Uterus (tissue), 4 donors: ENCODE results near the gene RGS6. TPM values are rescaled to one million over a fixed set of nuclear protein-coding genes. Genes with fewer than 3 reads are reported as not detected.

ENCODE experiments used
- DNase-seq, 2 donors: peaks; one replicate each; pipeline ENCODE4 v3.0.0-alpha.2; 2019 to 2020
- H3K27ac ChIP-seq, 2 donors: fragments of 200-600 bp; sonication (generic); 1 replicate in 1 of 2; 2 replicates in 1 of 2; pipeline ENCODE4 v1.5.1; 2016 to 2018
- H3K27me3 ChIP-seq, 2 donors: fragments of 200-600 bp; sonication (generic); one replicate each; pipeline ENCODE4 v1.5.1; 2018 to 2019; ENCODE audit warnings: control low read depth in 1 of 2
- H3K36me3 ChIP-seq, 2 donors: fragments of 200-600 bp; sonication (generic); one replicate each; pipeline ENCODE4 v1.5.1; 2019; ENCODE audit warnings: control low read depth in 1 of 2
- H3K4me1 ChIP-seq, 2 donors: fragments of 200-600 bp; sonication (generic); one replicate each; pipeline ENCODE4 v1.5.1; 2018 to 2019; ENCODE audit warnings: control low read depth in 1 of 2
- H3K4me3 ChIP-seq, 2 donors: fragments of 200-600 bp; sonication (generic); 1 replicate in 1 of 2; 2 replicates in 1 of 2; pipeline ENCODE4 v1.5.1; 2018 to 2019; ENCODE audit warnings: mild to moderate bottlenecking in 1 of 2
- H3K9me3 ChIP-seq, 2 donors: fragments of 200-600 bp; sonication (generic); one replicate each; pipeline ENCODE4 v1.5.1; 2019; ENCODE audit warnings: control low read depth in 1 of 2
- POLR2A ChIP-seq, 2 donors: fragments of 450-650 bp; IDR thresholded peaks; one replicate each; pipeline ENCODE4 v1.6.1; 2016; ENCODE audit warnings: antibody characterized with exemption in 2 of 2, mild to moderate bottlenecking in 1 of 2, moderate library complexity in 1 of 2
- intact Hi-C: fragments of 100-400 bp; cut with DNase I; formaldehyde crosslinking; loops from one replicate; pipeline ENCODE4 v1.15.1; 2023; ENCODE audit warnings: low total_unique reads
- total RNA-seq, 4 donors: library from RNA; depleted of rRNA in 3 of 4; stranded (reverse); fragments of >200 nt in 3 of 4; gene quantifications; one replicate each; pipeline versions ENCODE4 v1.1.0 to v1.2.4, GENCODE V29; 2014 to 2023
- TF ChIP-seq, protein P1 (sequence below), 4 experiments: fragments of 200-600 bp in 2 of 4; fragments of 450-650 bp in 2 of 4; sonication (generic) in 2 of 4; IDR thresholded peaks; one replicate each; pipeline ENCODE4 v1.5.1; 2016 to 2019; ENCODE audit warnings: antibody characterized with exemption in 4 of 4, mild to moderate bottlenecking in 2 of 4, moderate library complexity in 1 of 4
- donor health status: DM: yes; HTN: yes; CAD: no.

The RGS6 gene
- total RNA-seq, 4 donors from 2014 or later: 1.0 to 7.4 (median 6.2) TPM; not detected in 1

DNA sequence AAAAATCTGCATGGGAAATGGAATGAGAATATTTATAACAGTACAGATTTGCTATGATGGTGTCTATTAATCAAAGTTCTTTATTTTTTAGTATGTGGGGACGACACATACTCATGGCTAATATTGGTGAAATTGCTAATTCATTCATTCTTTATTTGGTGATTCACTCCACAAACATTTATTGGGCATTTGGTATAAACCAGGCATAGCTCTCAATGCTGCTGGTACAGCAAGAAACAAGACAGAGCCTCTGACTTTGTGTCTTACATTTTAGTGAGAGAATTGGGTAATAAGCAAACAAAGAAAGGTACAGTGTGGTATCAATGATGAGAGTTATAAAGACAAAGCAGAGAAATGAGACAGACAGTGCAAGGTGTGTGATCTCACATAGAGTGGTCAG is 129.5 kb downstream of the RGS6 start:
- TF ChIP-seq, protein P1, sequence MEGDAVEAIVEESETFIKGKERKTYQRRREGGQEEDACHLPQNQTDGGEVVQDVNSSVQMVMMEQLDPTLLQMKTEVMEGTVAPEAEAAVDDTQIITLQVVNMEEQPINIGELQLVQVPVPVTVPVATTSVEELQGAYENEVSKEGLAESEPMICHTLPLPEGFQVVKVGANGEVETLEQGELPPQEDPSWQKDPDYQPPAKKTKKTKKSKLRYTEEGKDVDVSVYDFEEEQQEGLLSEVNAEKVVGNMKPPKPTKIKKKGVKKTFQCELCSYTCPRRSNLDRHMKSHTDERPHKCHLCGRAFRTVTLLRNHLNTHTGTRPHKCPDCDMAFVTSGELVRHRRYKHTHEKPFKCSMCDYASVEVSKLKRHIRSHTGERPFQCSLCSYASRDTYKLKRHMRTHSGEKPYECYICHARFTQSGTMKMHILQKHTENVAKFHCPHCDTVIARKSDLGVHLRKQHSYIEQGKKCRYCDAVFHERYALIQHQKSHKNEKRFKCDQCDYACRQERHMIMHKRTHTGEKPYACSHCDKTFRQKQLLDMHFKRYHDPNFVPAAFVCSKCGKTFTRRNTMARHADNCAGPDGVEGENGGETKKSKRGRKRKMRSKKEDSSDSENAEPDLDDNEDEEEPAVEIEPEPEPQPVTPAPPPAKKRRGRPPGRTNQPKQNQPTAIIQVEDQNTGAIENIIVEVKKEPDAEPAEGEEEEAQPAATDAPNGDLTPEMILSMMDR (IDR thresholded peaks at IDR 0.05): no peak
- no peak for TF ChIP-seq POLR2A (IDR thresholded peaks at IDR 0.05)
- no peak for DNase-seq
- Histone ChIP-seq H3K27me3 (no peaks in the 10 kb centered on the region), H3K4me1 (no peaks in the 10 kb centered on the region), H3K36me3 (no peaks in the 10 kb centered on the region), H3K9me3 (no peaks in the 10 kb centered on the region), H3K27ac (no peak overlapping the region), H3K4me3 (no peak overlapping the region)
- intact Hi-C loops: no loop called here

DNA sequence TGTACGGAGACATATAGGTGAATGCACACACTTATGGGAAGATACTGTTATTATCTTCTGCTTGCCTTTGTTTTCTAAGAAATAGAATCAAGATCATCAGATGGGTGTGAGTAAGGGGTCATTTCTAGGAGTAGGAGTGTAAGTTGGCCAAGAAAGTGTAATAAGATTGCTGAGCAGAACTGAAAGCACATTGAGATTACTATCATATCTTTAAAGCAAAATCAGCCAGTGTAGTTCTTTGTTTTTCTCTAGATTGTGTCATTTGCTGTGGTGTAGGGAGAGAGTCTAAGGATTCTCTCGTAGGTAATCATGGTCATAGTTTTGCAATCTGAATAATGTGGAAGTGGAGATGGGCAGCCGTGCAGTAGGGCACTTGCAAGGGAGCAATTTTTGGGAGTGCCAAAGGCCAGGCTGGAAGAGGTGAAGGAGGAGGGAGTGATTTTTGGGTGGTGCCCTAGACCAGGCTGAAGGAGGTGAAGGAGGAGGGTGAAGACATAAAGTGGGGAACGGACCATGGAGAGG is 131.6 kb downstream of the RGS6 start:
- intact Hi-C loops: no loop called here
- H3K36me3 ChIP-seq: no peaks in the 10 kb centered on the region
- H3K9me3 ChIP-seq: no peaks in the 10 kb centered on the region
- TF ChIP-seq, protein P1 (IDR thresholded peaks at IDR 0.05): no peak
- no peak for TF ChIP-seq POLR2A (IDR thresholded peaks at IDR 0.05)
- no peak overlapping the region for H3K27ac ChIP-seq
- H3K4me1 ChIP-seq: no peaks in the 10 kb centered on the region
- no peak overlapping the region for H3K4me3 ChIP-seq
- no peak for DNase-seq
- no peaks in the 10 kb centered on the region for H3K27me3 ChIP-seq

DNA sequence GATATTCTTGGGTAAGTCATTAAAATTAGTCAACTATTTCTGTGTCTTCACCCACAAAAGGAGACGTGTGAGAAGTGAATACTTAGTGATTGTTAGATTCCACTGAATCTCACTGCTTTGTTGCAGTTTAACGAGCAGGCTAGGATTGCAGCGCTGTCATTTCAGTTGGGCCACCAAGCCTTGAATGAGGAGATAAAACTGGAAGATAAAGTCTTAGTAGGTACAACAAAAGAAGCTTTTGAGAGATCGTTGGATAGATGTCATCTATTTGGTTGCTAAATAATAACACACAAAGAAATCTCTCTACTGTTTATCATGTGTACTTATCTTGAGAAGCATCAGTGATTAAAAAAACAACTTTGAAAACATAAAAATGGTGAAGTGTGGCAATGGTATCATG is 132.3 kb downstream of the RGS6 start:
- H3K36me3 ChIP-seq: no peaks in the 10 kb centered on the region
- intact Hi-C loops: no loop called here
- no peak overlapping the region for H3K4me3 ChIP-seq
- H3K27ac ChIP-seq: no peak overlapping the region
- no peak for DNase-seq
- H3K9me3 ChIP-seq: no peaks in the 10 kb centered on the region
- TF ChIP-seq POLR2A (IDR thresholded peaks at IDR 0.05): no peak
- TF ChIP-seq, protein P1 (IDR thresholded peaks at IDR 0.05): no peak
- no peaks in the 10 kb centered on the region for H3K27me3 ChIP-seq
- H3K4me1 ChIP-seq: no peaks in the 10 kb centered on the region

DNA sequence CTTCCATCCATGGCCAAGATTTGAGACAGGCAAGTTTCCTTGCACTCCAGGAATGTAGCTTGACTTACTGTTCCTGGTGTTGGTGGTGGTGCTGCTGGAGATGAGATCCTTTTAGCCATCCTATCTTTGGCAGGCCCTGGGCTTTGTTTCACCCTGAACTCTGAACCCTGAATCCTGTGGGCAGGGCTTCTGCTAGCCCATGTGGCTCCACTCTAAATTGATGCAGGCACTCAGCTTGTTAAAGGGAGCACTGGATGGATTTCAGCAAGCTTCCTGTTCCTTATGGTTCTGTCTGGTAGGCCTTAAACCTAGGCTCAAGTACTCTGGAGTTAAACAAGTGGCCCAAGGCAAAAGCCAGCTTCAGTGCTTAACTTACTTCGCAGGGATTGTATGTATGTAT is 138.2 kb downstream of the RGS6 start:
- no peak for DNase-seq
- H3K4me1 ChIP-seq: no peaks in the 10 kb centered on the region
- H3K27ac ChIP-seq: no peak overlapping the region
- no peaks in the 10 kb centered on the region for H3K9me3 ChIP-seq
- no peaks in the 10 kb centered on the region for H3K27me3 ChIP-seq
- TF ChIP-seq POLR2A (IDR thresholded peaks at IDR 0.05): no peak
- TF ChIP-seq, protein P1 (IDR thresholded peaks at IDR 0.05): no peak
- H3K4me3 ChIP-seq: no peak overlapping the region
- H3K36me3 ChIP-seq: no peaks in the 10 kb centered on the region
- intact Hi-C loops: no loop called here

DNA sequence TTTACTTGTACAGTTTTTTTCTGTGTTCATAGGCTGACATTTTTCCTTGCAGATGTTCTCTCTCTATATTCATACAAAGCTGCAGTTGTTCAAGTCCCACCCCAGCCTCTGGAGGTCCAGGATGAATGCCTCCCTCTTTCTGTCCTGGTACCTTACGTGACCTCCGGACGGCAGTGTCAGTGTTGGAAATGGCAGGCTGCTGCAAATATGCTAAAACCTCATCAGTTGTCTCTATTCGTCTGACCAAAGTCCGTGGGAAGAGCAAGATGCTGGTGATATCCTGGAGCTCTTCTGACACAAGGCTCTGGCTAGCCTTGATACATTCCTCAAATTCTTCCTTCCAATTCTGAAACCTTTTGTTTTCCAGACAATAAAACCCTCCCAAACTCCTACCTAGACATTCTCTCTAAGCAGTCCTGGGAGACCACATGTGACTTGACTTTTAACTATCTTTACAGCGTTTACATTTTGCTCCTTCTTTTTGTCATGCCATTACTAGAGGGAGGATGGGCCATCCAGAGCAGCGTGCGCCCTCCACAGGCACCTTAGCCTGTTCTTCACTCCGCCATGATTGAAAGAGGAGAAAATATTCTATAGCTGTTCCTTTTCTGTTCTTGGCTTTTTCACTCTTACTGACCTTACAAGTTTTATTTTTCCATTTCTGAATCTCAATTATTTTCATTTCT is 143.6 kb downstream of the RGS6 start:
- TF ChIP-seq, protein P1 (IDR thresholded peaks at IDR 0.05): no peak
- TF ChIP-seq POLR2A (IDR thresholded peaks at IDR 0.05): no peak

More for the DNA sequence above, 143.6 kb downstream of the RGS6 start:
- Histone ChIP-seq H3K4me3 (no peak overlapping the region), H3K9me3 (no peaks in the 10 kb centered on the region), H3K36me3 (no peaks in the 10 kb centered on the region), H3K27me3 (no peaks in the 10 kb centered on the region), H3K4me1 (no peaks in the 10 kb centered on the region), H3K27ac (no peak overlapping the region)
- intact Hi-C loops: no loop called here
- DNase-seq: no peak
